Thoracic aorta (tissue), 2 donors: ENCODE measurements around the gene ZP3. TPM values are rescaled to one million over a fixed set of nuclear protein-coding genes. Genes with fewer than 3 reads are reported as not detected.
"Not testable (repeated sequence)": the region's sequence is repeated elsewhere in the genome, so short reads cannot be mapped to it uniquely, and the experiment has no call there.

Source experiments
- ATAC-seq: fragments of 150-250 bp; one replicate; pipeline ENCODE4 v1.8.0; 2017; ENCODE audit warnings: low read depth; ENCODE audit not compliant: insufficient number of reproducible peaks, low FRiP score
- DNase-seq: peaks from one replicate; pipeline ENCODE4 v3.0.0-alpha.2; 2020; ENCODE audit warnings: low spot score
- H3K27ac ChIP-seq, 2 donors: fragments of 200-600 bp; sonication (generic); 1 replicate in 1 of 2; 2 replicates in 1 of 2; pipeline ENCODE4 v1.5.1; 2016; ENCODE audit warnings: mild to moderate bottlenecking in 2 of 2, moderate library complexity in 2 of 2
- H3K27me3 ChIP-seq: fragments of 200-600 bp; sonication (generic); replicated peaks from 2 replicates; pipeline ENCODE4 v1.6.0; 2016; ENCODE audit warnings: mild to moderate bottlenecking; ENCODE audit not compliant: insufficient read depth
- H3K36me3 ChIP-seq: fragments of 200-600 bp; sonication (generic); one replicate; pipeline ENCODE4 v1.5.1; 2016
- H3K4me1 ChIP-seq, 2 donors: fragments of 200-600 bp; sonication (generic); 1 replicate in 1 of 2; 2 replicates in 1 of 2; pipeline versions ENCODE4 v1.5.1 to v1.6.0; 2016; ENCODE audit warnings: low read depth in 2 of 2, mild to moderate bottlenecking in 1 of 2; ENCODE audit not compliant: control insufficient read depth in 1 of 2
- H3K4me3 ChIP-seq: fragments of 200-600 bp; sonication (generic); 2 replicates; pipeline ENCODE4 v1.5.1; 2016; ENCODE audit warnings: mild to moderate bottlenecking
- H3K9me3 ChIP-seq: fragments of 200-600 bp; sonication (generic); 2 replicates; pipeline ENCODE4 v1.5.1; 2016
- total RNA-seq, 2 donors: library from RNA; depleted of rRNA; stranded (reverse); fragments of >200 nt; gene quantifications; one replicate each; pipeline versions ENCODE4 v1.1.0 to v1.2.3, GENCODE V29; 2016

The ZP3 gene
- total RNA-seq, 2 donors from 2014 or later, result 1.6 TPM

GRCh38 chr7:76441792-76442191, 17.0 kb downstream of the ZP3 start:
- not testable (repeated sequence) for H3K27ac ChIP-seq, H3K36me3 ChIP-seq, H3K4me3 ChIP-seq, ATAC-seq, H3K9me3 ChIP-seq, DNase-seq, H3K4me1 ChIP-seq, H3K27me3 ChIP-seq

- H3K27me3 ChIP-seq, H3K9me3 ChIP-seq, H3K4me1 ChIP-seq, H3K36me3 ChIP-seq, H3K27ac ChIP-seq, ATAC-seq, H3K4me3 ChIP-seq, DNase-seq: not testable (repeated sequence)
These were observed 18.1 kb downstream of the ZP3 start for GRCh38 chr7:76442664-76443446.

GRCh38 chr7:76443846-76444245, 19.1 kb downstream of the ZP3 start:
- H3K27ac ChIP-seq, H3K4me1 ChIP-seq, ATAC-seq: not testable (repeated sequence)

DNA sequence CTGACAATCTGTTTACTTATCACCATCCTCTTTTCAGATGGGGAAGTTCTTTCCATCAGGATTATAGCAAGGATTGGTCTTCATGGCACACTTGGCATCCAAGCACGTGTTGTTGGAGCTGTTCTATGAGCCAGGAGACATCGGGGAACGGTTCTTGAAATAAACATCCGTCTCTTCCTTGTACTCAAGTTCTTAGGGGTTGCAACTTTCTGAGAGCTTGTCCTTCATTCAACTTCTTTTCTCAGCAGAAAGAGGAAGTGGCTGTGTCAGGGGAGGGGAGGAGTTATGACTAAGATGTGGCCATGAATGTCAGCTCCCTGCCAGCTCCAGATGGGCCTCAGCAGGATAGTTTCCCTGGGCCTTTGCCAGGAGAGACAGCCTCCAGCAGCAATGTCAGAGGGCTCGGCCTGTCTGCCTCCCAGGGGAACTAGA, 20.8 kb downstream of the ZP3 start:
- H3K27me3 ChIP-seq, H3K9me3 ChIP-seq: not testable (repeated sequence)

More at GRCh38 chr7:76443846-76444245, 19.1 kb downstream of the ZP3 start:
- not testable (repeated sequence) for H3K9me3 ChIP-seq, H3K36me3 ChIP-seq, H3K27me3 ChIP-seq, H3K4me3 ChIP-seq, DNase-seq

DNA sequence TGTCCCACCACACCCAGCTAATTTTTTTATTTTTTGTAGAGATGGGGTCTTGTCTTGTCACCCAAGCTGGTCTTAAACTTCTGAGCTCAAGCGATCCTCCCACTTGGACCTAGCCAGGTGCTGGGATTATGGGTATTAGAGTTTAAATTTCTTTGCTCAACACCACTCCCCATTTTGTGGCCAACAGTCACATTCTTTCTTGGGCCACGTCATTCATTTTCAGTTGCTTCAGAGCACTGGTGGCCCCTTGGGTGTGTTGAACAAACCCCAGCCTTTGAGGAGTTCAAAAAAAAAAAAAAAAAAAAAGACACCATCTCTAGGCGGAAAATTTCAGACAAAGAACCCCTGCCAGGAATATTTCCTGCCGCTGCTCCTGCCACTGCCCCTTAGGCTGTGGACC, 32.3 kb downstream of the ZP3 start:
- not testable (repeated sequence) for DNase-seq, H3K4me1 ChIP-seq, H3K4me3 ChIP-seq, H3K9me3 ChIP-seq, H3K27ac ChIP-seq, ATAC-seq, H3K27me3 ChIP-seq, H3K36me3 ChIP-seq

More for the DNA sequence above, 20.8 kb downstream of the ZP3 start:
- H3K4me1 ChIP-seq, H3K36me3 ChIP-seq, DNase-seq: not testable (repeated sequence)
- peak overlapping the region; percentile 16 for H3K4me3 ChIP-seq
- peak; percentile 75 for ATAC-seq
- H3K27ac ChIP-seq, result peak overlapping the region in 1 of 2 donors; percentile 23

DNA sequence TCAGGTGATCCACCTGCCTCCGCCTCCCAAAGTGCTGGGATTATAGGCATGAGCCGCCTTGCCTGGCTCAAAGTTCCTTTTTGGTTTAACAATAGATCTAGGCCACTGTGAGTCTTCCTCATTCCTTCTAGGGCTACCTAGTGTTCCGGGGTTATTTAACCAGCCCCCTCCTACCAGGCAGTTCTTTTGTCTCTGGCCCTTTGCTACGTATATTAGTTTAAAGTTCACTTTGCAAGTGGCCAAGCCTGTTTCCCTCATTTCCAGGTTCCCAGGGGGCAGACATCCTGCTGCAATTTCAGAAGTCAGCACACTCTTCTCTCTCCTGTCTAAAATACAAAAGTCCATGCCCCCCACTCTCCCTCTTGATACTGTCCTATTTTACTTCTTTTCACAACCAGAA, 33.8 kb downstream of the ZP3 start:
- not testable (repeated sequence) for H3K4me1 ChIP-seq, ATAC-seq, DNase-seq, H3K27ac ChIP-seq, H3K36me3 ChIP-seq, H3K4me3 ChIP-seq, H3K27me3 ChIP-seq, H3K9me3 ChIP-seq

GRCh38 chr7:76460767-76461166, 36.0 kb downstream of the ZP3 start:
- ATAC-seq, H3K4me3 ChIP-seq, H3K27me3 ChIP-seq, DNase-seq, H3K9me3 ChIP-seq, H3K36me3 ChIP-seq, H3K27ac ChIP-seq, H3K4me1 ChIP-seq: not testable (repeated sequence)

DNA sequence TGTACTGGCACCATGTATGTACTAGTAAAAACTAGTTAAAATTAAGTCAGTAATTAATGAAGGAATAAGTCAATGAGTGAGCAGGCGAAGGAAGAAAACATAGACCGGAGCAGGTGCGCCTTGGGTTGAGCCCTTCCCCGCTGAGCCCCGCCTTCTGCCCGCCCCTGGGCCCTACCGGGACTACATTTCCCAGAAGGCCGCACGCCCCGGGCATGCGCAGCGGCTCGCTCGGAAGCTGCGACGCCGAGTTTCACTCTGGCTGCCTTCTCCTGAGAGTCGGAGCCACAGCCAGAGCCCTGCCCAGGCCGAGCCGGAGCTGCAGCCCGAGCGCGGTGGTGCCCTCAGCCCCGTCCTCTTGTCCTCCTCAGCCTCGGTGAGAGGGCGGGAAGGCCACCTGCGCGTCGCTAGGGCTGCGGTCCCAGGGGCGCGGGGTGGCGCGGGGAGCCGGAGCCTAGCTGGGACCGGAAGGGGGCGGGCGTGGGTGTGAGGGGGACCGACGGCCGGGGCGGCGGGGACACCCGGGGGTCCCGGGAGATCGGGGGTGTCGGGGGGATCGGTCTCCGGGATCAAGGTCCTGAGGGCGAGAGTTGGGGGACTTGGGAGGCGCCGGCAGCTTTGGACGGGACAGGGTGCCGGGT, 36.8 kb downstream of the ZP3 start, which contains the start of gene DTX2:
Gene DTX2, plus strand, starts transcription at position 246 of the 638 bp plus-strand sequence. CDS start 18,801 bp downstream, outside the sequence.
- H3K9me3 ChIP-seq, H3K4me1 ChIP-seq, H3K27me3 ChIP-seq, DNase-seq, H3K36me3 ChIP-seq: not testable (repeated sequence)
- Histone ChIP-seq H3K27ac (peak within 1 kb of the TSS; percentile 47 to 56), H3K4me3 (peak within 1 kb of the TSS; percentile 72)
- peak; percentile 96 for ATAC-seq

GRCh38 chr7:76462271-76462882, 37.6 kb downstream of the ZP3 start:
- not testable (repeated sequence) for H3K36me3 ChIP-seq, H3K4me1 ChIP-seq, ATAC-seq, H3K27me3 ChIP-seq, H3K4me3 ChIP-seq, DNase-seq, H3K27ac ChIP-seq, H3K9me3 ChIP-seq

DNA sequence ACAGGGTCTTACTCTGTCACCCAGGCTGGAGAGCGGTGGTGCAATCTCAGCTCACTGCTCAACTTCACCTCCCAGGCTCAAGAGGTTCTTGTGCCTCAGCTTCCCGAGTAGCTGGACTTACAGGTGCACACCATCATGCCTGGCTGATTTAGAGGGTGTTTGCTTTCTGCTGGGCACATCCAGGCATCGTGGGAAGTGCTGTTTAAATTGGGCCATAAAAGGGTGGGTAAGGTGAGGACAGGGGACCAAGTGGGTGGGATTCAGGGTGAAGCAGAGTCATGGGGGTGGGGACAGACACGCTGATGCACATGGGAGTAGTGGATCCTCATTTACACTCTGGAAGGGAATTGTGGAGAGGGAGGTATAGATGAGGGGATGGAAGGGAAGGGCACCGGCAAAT, 40.2 kb downstream of the ZP3 start:
- not testable (repeated sequence) for DNase-seq, H3K36me3 ChIP-seq, H3K4me1 ChIP-seq, H3K27me3 ChIP-seq, H3K27ac ChIP-seq, H3K4me3 ChIP-seq, ATAC-seq, H3K9me3 ChIP-seq

- ATAC-seq, H3K27ac ChIP-seq: not testable (repeated sequence)
These were observed 41.2 kb downstream of the ZP3 start for GRCh38 chr7:76465950-76466349.

GRCh38 chr7:76467743-76468404, 43.1 kb downstream of the ZP3 start:
- H3K9me3 ChIP-seq, H3K27ac ChIP-seq, H3K4me1 ChIP-seq, ATAC-seq, H3K4me3 ChIP-seq, H3K36me3 ChIP-seq, H3K27me3 ChIP-seq, DNase-seq: not testable (repeated sequence)

More at GRCh38 chr7:76465950-76466349, 41.2 kb downstream of the ZP3 start:
- not testable (repeated sequence) for H3K27me3 ChIP-seq, H3K9me3 ChIP-seq, H3K36me3 ChIP-seq, DNase-seq, H3K4me3 ChIP-seq, H3K4me1 ChIP-seq
